GM12801 (cell line): ENCODE data around the gene KCNK3.

ENCODE experiments used
- CTCF ChIP-seq: IDR thresholded peaks from one replicate; pipeline ENCODE4 v1.5.1; 2011; ENCODE audit warnings: control low read depth; ENCODE audit not compliant: insufficient read length; ENCODE audit errors: extremely low read depth

Gene KCNK3

GRCh38 chr2:26685989-26686839 lies 6.3 kb upstream of the KCNK3 start:
- no peak for TF ChIP-seq CTCF

- TF ChIP-seq CTCF, result no peak
Observed at GRCh38 chr2:26687328-26687727, 5.2 kb upstream of the KCNK3 start.

- TF ChIP-seq CTCF, result no peak
Observed at GRCh38 chr2:26687801-26688200, 4.7 kb upstream of the KCNK3 start.

GRCh38 chr2:26691161-26691560 lies 1.4 kb upstream of the KCNK3 start:
- no peak for TF ChIP-seq CTCF

GRCh38 chr2:26691881-26692278 lies 642 bp upstream of the KCNK3 start:
- no peak for TF ChIP-seq CTCF

GRCh38 chr2:26692897-26693849 lies 651 bp downstream of the KCNK3 start:
- no peak for TF ChIP-seq CTCF

GRCh38 chr2:26694001-26694400 lies 1.5 kb downstream of the KCNK3 start:
- TF ChIP-seq CTCF, result no peak
